Activated CD4-positive, alpha-beta T cell treated with anti-CD3 and anti-CD28 coated beads for 36 hours (primary cell): Measurements from ENCODE around the gene SRMS. TPM values are rescaled to one million over a fixed set of nuclear protein-coding genes. Genes with fewer than 3 reads are reported as not detected.

ENCODE experiments used
- ATAC-seq: fragments of 200-7000 bp; cut with Tn5 transposase; one replicate; pipeline ENCODE4 v1.10.0; 2021; ENCODE audit warnings: mild to moderate bottlenecking, moderate library complexity
- CTCF ChIA-PET: fragments of 350-600 bp; sonication (Branson Sonifier 250); formaldehyde crosslinking; loops from one replicate; lab custom pipeline; 2021; ENCODE audit warnings: antibody characterized with exemption; lab: Charles Lee
- POLR2A ChIA-PET: fragments of 350-600 bp; sonication (Branson Sonifier 250); formaldehyde crosslinking; loops from one replicate; lab custom pipeline; 2021; ENCODE audit warnings: antibody characterized with exemption, inconsistent platforms; lab: Charles Lee
- DNase-seq: peaks from one replicate; pipeline ENCODE4 v3.0.0-alpha.2; 2020
- H3K27ac Mint-ChIP-seq: one replicate; pipeline ENCODE4 v1.8.0; 2021; ENCODE audit warnings: mixed read lengths
- H3K27me3 Mint-ChIP-seq: one replicate; pipeline ENCODE4 v1.8.0; 2021; ENCODE audit warnings: mixed read lengths
- H3K36me3 Mint-ChIP-seq: one replicate; pipeline ENCODE4 v1.8.0; 2021; ENCODE audit warnings: low read depth, mixed read lengths
- H3K4me1 Mint-ChIP-seq: one replicate; pipeline ENCODE4 v1.8.0; 2021; ENCODE audit warnings: mixed read lengths
- H3K4me3 Mint-ChIP-seq: one replicate; pipeline ENCODE4 v1.8.0; 2021; ENCODE audit warnings: mild to moderate bottlenecking, moderate library complexity, mixed read lengths
- H3K9me3 Mint-ChIP-seq: one replicate; pipeline ENCODE4 v1.8.0; 2021; ENCODE audit warnings: low read depth, mixed read lengths
- intact Hi-C, 2 experiments: fragments of 100-400 bp; cut with DNase I in 1 of 2; cut with micrococcal nuclease in 1 of 2; formaldehyde crosslinking; loops; one replicate each; pipeline versions ENCODE4 v1.14.2 to v1.15.1; 2022 to 2024; cut with DNase I, micrococcal nuclease
- total RNA-seq, 2 experiments: library from RNA; stranded (reverse); gene quantifications; one replicate each; pipeline ENCODE4 v1.2.3, GENCODE V29; 2021

The SRMS gene
- total RNA-seq, 2 experiments from 2014 or later: not detected

- Mint-ChIP-seq H3K36me3 (peaks cover 3% of the 10 kb centered on the region), H3K27me3 (no peaks in the 10 kb centered on the region), H3K4me3 (no peak overlapping the region), H3K4me1 (peaks cover 9% of the 10 kb centered on the region), H3K9me3 (no peaks in the 10 kb centered on the region), H3K27ac (no peak overlapping the region)
- DNase-seq (no peak), ATAC-seq (no peak)
- ChIA-PET POLR2A (no interaction called here), CTCF (interaction anchor here (1.1 to 2.1 kb wide), 3 partner anchors 12 to 76 kb away, joined by 3 to 9 read pairs (median 6); partner anchors contain the start of gene PTK6)
- intact Hi-C loops: no loop called here
These were observed 8.3 kb upstream of the SRMS start for GRCh38 chr20:63555661-63556381.

- no peaks in the 10 kb centered on the region for H3K36me3 Mint-ChIP-seq
- H3K27ac Mint-ChIP-seq: no peak overlapping the region
- DNase-seq: no peak
- intact Hi-C loops: no loop called here
- no peak for ATAC-seq
- no peaks in the 10 kb centered on the region for H3K9me3 Mint-ChIP-seq
- H3K4me3 Mint-ChIP-seq: peak overlapping the region; percentile 36
- ChIA-PET POLR2A (no interaction called here), CTCF (interaction anchor here (1.1 to 2.1 kb wide), 3 partner anchors 13 to 77 kb away, joined by 3 to 9 read pairs (median 6); partner anchors contain the start of gene PTK6)
- H3K4me1 Mint-ChIP-seq: peaks cover 9% of the 10 kb centered on the region
- no peaks in the 10 kb centered on the region for H3K27me3 Mint-ChIP-seq
These were observed 7.1 kb upstream of the SRMS start for GRCh38 chr20:63554361-63555278.

GRCh38 chr20:63553933-63554290 is 6.4 kb upstream of the SRMS start, which contains the start of gene FNDC11:
Gene FNDC11, plus strand, starts transcription at chr20:63554159. Its CDS starts 1,505 bp downstream, at chr20:63555664.
- CTCF ChIA-PET: interaction anchor here (2.1 kb wide), 1 partner anchor 16 kb away, joined by 9 read pairs; the partner anchor contains the start of gene PTK6
- peak; percentile 4 for ATAC-seq
- POLR2A ChIA-PET: no interaction called here
- Mint-ChIP-seq H3K4me3 (peak within 1 kb of the TSS; percentile 36), H3K36me3 (no peaks in the 10 kb centered on the region), H3K4me1 (peaks cover 11% of the 10 kb centered on the region), H3K27me3 (no peaks in the 10 kb centered on the region), H3K27ac (peak within 1 kb of the TSS; percentile 45), H3K9me3 (no peaks in the 10 kb centered on the region)
- DNase-seq: peak; percentile 62
- intact Hi-C loops: loop anchor here (1.0 to 2.0 kb wide), 12 partner anchors 16 to 426 kb away; partner anchors contain the start of genes ARFGAP1 (in 1 of the 2), DNAJC5 (in 1 of the 2), PPDPF (in 1 of the 2) and PTK6 (in 1 of the 2)

- Mint-ChIP-seq H3K4me3 (no peak overlapping the region), H3K36me3 (no peaks in the 10 kb centered on the region), H3K27me3 (no peaks in the 10 kb centered on the region), H3K9me3 (no peaks in the 10 kb centered on the region), H3K4me1 (peaks cover 11% of the 10 kb centered on the region), H3K27ac (no peak overlapping the region)
- peak; percentile 88 for ATAC-seq
- ChIA-PET POLR2A (interaction anchor here (0.7 to 1.1 kb wide), 3 partner anchors 31 to 88 kb away, joined by 5 to 10 read pairs (median 6); no protein-coding TSS in a partner anchor), CTCF (interaction anchor here (0.6 to 1.3 kb wide), 2 partner anchors 15 to 509 kb away, joined by 3 read pairs; no protein-coding TSS in a partner anchor)
- peak; percentile 95 for DNase-seq
- intact Hi-C loops: loop anchor here (1.0 to 2.0 kb wide), 12 partner anchors 15 to 427 kb away; partner anchors contain the start of genes ARFGAP1 (in 1 of the 2), DNAJC5 (in 1 of the 2), PPDPF (in 1 of the 2) and PTK6 (in 1 of the 2)
These were observed 5.8 kb upstream of the SRMS start for GRCh38 chr20:63553251-63553932.

- ChIA-PET POLR2A (interaction anchor here (0.7 to 1.1 kb wide), 3 partner anchors 31 to 89 kb away, joined by 5 to 10 read pairs (median 6); no protein-coding TSS in a partner anchor), CTCF (interaction anchor here (0.6 to 1.3 kb wide), 2 partner anchors 15 to 510 kb away, joined by 3 read pairs; no protein-coding TSS in a partner anchor)
- no peaks in the 10 kb centered on the region for H3K36me3 Mint-ChIP-seq
- no peaks in the 10 kb centered on the region for H3K27me3 Mint-ChIP-seq
- DNase-seq (peak; percentile 54), ATAC-seq (peak; percentile 19)
- intact Hi-C loops: loop anchor here (1.0 to 2.0 kb wide), 12 partner anchors 14 to 428 kb away; partner anchors contain the start of genes ARFGAP1 (in 1 of the 2), DNAJC5 (in 1 of the 2), PPDPF (in 1 of the 2) and PTK6 (in 1 of the 2)
- peak overlapping the region; percentile 45 for H3K27ac Mint-ChIP-seq
- no peak overlapping the region for H3K4me3 Mint-ChIP-seq
- H3K4me1 Mint-ChIP-seq: peaks cover 11% of the 10 kb centered on the region
- no peaks in the 10 kb centered on the region for H3K9me3 Mint-ChIP-seq
These were observed 5.1 kb upstream of the SRMS start for GRCh38 chr20:63552481-63553249.

- DNase-seq: no peak
- CTCF ChIA-PET: interaction anchor here (0.8 to 1.0 kb wide), 2 partner anchors 13 to 31 kb away, joined by 3 read pairs; no protein-coding TSS in a partner anchor
- Mint-ChIP-seq H3K4me3 (no peak overlapping the region), H3K36me3 (no peaks in the 10 kb centered on the region), H3K9me3 (no peaks in the 10 kb centered on the region), H3K27me3 (no peaks in the 10 kb centered on the region), H3K4me1 (peaks cover 11% of the 10 kb centered on the region), H3K27ac (no peak overlapping the region)
- POLR2A ChIA-PET: no interaction called here
- intact Hi-C loops: no loop called here
- no peak for ATAC-seq
These were observed 3.5 kb upstream of the SRMS start for GRCh38 chr20:63551068-63551467.

GRCh38 chr20:63549679-63550282 is 2.2 kb upstream of the SRMS start:
- ATAC-seq (no peak), DNase-seq (no peak)
- H3K27me3 Mint-ChIP-seq: no peaks in the 10 kb centered on the region
- H3K36me3 Mint-ChIP-seq: no peaks in the 10 kb centered on the region
- peaks cover 11% of the 10 kb centered on the region for H3K4me1 Mint-ChIP-seq
- H3K9me3 Mint-ChIP-seq: no peaks in the 10 kb centered on the region
- CTCF ChIA-PET: no interaction called here
- intact Hi-C loops: no loop called here
- H3K4me3 Mint-ChIP-seq: no peak overlapping the region
- POLR2A ChIA-PET: interaction anchor here (0.5 kb wide), 1 partner anchor 96 kb away, joined by 3 read pairs; no protein-coding TSS in a partner anchor
- H3K27ac Mint-ChIP-seq: no peak overlapping the region

- H3K27ac Mint-ChIP-seq: no peak overlapping the region
- POLR2A ChIA-PET: no interaction called here
- H3K4me1 Mint-ChIP-seq: peaks cover 11% of the 10 kb centered on the region
- CTCF ChIA-PET: no interaction called here
- ATAC-seq (no peak), DNase-seq (no peak)
- no peaks in the 10 kb centered on the region for H3K27me3 Mint-ChIP-seq
- no peak overlapping the region for H3K4me3 Mint-ChIP-seq
- no peaks in the 10 kb centered on the region for H3K9me3 Mint-ChIP-seq
- intact Hi-C loops: no loop called here
- no peaks in the 10 kb centered on the region for H3K36me3 Mint-ChIP-seq
These were observed 1.5 kb upstream of the SRMS start for GRCh38 chr20:63549019-63549418.

- Mint-ChIP-seq H3K4me1 (peaks cover 11% of the 10 kb centered on the region), H3K27ac (no peak overlapping the region), H3K27me3 (no peaks in the 10 kb centered on the region), H3K36me3 (no peaks in the 10 kb centered on the region), H3K9me3 (no peaks in the 10 kb centered on the region), H3K4me3 (no peak overlapping the region)
- POLR2A ChIA-PET: no interaction called here
- CTCF ChIA-PET: no interaction called here
- ATAC-seq (no peak), DNase-seq (no peak)
- intact Hi-C loops: no loop called here
These were observed 993 bp upstream of the SRMS start for GRCh38 chr20:63548542-63548941.
